Measurements from ENCODE around the gene TOX3. TPM values are rescaled to one million over a fixed set of nuclear protein-coding genes. Genes with fewer than 3 reads are reported as not detected.

TOX3 gene
- total and polyA plus RNA-seq, 2 of the 13 experiments (the other 11 are each of a cell fraction or from before 2014, with no cell fraction given): 14.5 to 98.6 TPM

DNA sequence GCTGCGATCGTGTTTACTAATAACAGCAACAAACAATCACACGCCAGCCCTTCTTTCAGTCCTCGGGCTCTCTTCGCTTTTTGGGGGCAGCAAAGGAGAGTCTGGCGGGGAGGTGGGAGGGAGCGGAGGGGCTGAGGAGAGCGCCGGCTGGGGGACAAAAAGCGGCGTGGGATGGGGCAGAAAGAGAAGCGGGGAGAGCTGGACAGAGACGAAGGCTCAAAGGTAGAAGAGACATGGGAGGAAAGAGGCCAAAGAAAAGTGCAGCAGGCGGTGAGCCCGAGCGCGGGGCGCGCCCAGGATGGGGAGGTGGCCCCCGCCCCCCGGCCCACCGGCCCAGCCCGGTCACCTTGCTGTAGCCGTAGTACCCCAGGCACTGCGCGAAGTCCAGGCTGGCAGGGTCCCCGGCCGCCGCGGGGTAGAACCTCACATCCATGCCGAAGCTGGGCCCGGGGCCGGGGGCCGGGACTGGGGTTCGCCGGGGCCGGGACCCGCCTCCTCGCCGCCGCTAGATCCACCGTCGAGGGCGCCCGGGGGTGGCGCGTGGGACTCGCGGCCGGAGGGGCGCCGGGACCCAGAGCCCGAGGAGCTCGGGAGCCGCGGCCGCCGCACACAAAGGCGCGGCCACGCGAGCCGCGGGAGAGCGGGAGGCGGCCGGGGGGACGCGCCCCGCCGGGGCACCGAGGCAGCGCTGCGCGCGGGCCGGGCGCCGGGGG is 496 bp downstream of the TOX3 start (continued):
- TF ChIP-seq, protein P1, sequence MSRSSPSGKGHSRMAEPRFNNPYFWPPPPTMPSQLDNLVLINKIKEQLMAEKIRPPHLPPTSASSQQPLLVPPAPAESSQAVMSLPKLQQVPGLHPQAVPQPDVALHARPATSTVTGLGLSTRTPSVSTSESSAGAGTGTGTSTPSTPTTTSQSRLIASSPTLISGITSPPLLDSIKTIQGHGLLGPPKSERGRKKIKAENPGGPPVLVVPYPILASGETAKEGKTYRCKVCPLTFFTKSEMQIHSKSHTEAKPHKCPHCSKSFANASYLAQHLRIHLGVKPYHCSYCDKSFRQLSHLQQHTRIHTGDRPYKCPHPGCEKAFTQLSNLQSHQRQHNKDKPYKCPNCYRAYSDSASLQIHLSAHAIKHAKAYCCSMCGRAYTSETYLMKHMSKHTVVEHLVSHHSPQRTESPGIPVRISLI (CRISPR knock-in tag; IDR thresholded peaks at IDR 0.05; ENCODE audit: borderline replicate concordance): peak; percentile 21; the same call in 1 of the 2 replicates
- peak; percentile 92 for TF ChIP-seq RBFOX2 (IDR thresholded peaks at IDR 0.05; ENCODE audit: low read depth, low read length)
- TF ChIP-seq RBM39 (IDR thresholded peaks at IDR 0.05; ENCODE audit: low read depth, low read length, poor library complexity, severe bottlenecking): peak; percentile 66
- TF ChIP-seq RAD21 (CRISPR knock-in tag; IDR thresholded peaks at IDR 0.05): peak; percentile 29; the same call in 1 of the 2 replicates
- TF ChIP-seq POLR2AphosphoS5 (IDR thresholded peaks at IDR 0.05; ENCODE audit: low read depth, low read length): 0 out of 2 replicates have a peak, but pooled peaks have one; percentile 23
- TF ChIP-seq ZNF816 (CRISPR knock-in tag; IDR thresholded peaks at IDR 0.05; ENCODE audit: borderline replicate concordance): 0 out of 2 replicates have a peak, but pooled peaks have one; percentile 7
- 0 out of 4 replicates have a peak, but pooled peaks of 1 of the 2 experiments have one; percentile 12 for TF ChIP-seq POLR2A (IDR thresholded peaks at IDR 0.05; ENCODE audit: insufficient read depth in 1 of 2, low read depth in 2 of 2, low read length in 2 of 2)
- peak; percentile 35; the same call in 1 of the 2 replicates for TF ChIP-seq MED1 (CRISPR knock-in tag; IDR thresholded peaks at IDR 0.05)
- peak; percentile 59; the same call in 1 of the 2 replicates for TF ChIP-seq NFKB2 (CRISPR knock-in tag; IDR thresholded peaks at IDR 0.05; ENCODE audit: borderline replicate concordance)
- peak; percentile 50 for TF ChIP-seq ZBTB7A (CRISPR knock-in tag; IDR thresholded peaks at IDR 0.05)
- 0 out of 2 replicates have a peak, but pooled peaks have one; percentile 28 for TF ChIP-seq ZNF30 (CRISPR knock-in tag; IDR thresholded peaks at IDR 0.05)
- peak; percentile 56; the same call in 1 of the 2 replicates for TF ChIP-seq ZNF543 (CRISPR knock-in tag; IDR thresholded peaks at IDR 0.05)
- peak; percentile 17; the same call in 1 of the 2 replicates for TF ChIP-seq ZNF468 (CRISPR knock-in tag; IDR thresholded peaks at IDR 0.05)
- no peak for TF ChIP-seq SMAD9 (CRISPR knock-in tag; IDR thresholded peaks at IDR 0.05)
- TF ChIP-seq ZNF891 (CRISPR knock-in tag; IDR thresholded peaks at IDR 0.05): peak; percentile 19; the same call in 1 of the 2 replicates
- peak; percentile 46; the same call in 1 of the 2 replicates for TF ChIP-seq TAF1 (CRISPR knock-in tag; IDR thresholded peaks at IDR 0.05)
- no peak for TF ChIP-seq TBX3 (IDR thresholded peaks at IDR 0.05; ENCODE audit: borderline replicate concordance)
- no peak for TF ChIP-seq ZNF280B (CRISPR knock-in tag; IDR thresholded peaks at IDR 0.05; ENCODE audit: borderline replicate concordance)
- no peak for TF ChIP-seq EZH2 (conservative IDR thresholded peaks at IDR 0.05; ENCODE audit: low read depth, low read length)
- TF ChIP-seq ARNT (IDR thresholded peaks at IDR 0.05): no peak
- TF ChIP-seq, protein P2, sequence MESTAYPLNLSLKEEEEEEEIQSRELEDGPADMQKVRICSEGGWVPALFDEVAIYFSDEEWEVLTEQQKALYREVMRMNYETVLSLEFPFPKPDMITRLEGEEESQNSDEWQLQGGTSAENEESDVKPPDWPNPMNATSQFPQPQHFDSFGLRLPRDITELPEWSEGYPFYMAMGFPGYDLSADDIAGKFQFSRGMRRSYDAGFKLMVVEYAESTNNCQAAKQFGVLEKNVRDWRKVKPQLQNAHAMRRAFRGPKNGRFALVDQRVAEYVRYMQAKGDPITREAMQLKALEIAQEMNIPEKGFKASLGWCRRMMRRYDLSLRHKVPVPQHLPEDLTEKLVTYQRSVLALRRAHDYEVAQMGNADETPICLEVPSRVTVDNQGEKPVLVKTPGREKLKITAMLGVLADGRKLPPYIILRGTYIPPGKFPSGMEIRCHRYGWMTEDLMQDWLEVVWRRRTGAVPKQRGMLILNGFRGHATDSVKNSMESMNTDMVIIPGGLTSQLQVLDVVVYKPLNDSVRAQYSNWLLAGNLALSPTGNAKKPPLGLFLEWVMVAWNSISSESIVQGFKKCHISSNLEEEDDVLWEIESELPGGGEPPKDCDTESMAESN (CRISPR knock-in tag; conservative IDR thresholded peaks at IDR 0.05): no peak
- TF ChIP-seq, protein P3, sequence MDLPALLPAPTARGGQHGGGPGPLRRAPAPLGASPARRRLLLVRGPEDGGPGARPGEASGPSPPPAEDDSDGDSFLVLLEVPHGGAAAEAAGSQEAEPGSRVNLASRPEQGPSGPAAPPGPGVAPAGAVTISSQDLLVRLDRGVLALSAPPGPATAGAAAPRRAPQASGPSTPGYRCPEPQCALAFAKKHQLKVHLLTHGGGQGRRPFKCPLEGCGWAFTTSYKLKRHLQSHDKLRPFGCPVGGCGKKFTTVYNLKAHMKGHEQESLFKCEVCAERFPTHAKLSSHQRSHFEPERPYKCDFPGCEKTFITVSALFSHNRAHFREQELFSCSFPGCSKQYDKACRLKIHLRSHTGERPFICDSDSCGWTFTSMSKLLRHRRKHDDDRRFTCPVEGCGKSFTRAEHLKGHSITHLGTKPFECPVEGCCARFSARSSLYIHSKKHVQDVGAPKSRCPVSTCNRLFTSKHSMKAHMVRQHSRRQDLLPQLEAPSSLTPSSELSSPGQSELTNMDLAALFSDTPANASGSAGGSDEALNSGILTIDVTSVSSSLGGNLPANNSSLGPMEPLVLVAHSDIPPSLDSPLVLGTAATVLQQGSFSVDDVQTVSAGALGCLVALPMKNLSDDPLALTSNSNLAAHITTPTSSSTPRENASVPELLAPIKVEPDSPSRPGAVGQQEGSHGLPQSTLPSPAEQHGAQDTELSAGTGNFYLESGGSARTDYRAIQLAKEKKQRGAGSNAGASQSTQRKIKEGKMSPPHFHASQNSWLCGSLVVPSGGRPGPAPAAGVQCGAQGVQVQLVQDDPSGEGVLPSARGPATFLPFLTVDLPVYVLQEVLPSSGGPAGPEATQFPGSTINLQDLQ (CRISPR knock-in tag; IDR thresholded peaks at IDR 0.05): peak; percentile 62; the same call in 1 of the 2 replicates
- TF ChIP-seq RCOR2 (CRISPR knock-in tag; IDR thresholded peaks at IDR 0.05): no peak
